ENCODE results near the gene LHFPL3.

GRCh38 chr7:104528142-104528541 is 199.7 kb downstream of the LHFPL3 start:
- no peak for TF ChIP-seq NFRKB (IDR thresholded peaks at IDR 0.05)
- TF ChIP-seq BHLHE40 (IDR thresholded peaks at IDR 0.05; ENCODE audit: borderline replicate concordance) = no peak
- TF ChIP-seq FOXA1 (IDR thresholded peaks at IDR 0.05) = no peak
- no peak for TF ChIP-seq LEF1 (IDR thresholded peaks at IDR 0.05; ENCODE audit: borderline replicate concordance)
- no peak for TF ChIP-seq FOXM1 (IDR thresholded peaks at IDR 0.05; ENCODE audit: borderline replicate concordance)
- TF ChIP-seq PKNOX1 (IDR thresholded peaks at IDR 0.05) = no peak
- TF ChIP-seq ELF4 (IDR thresholded peaks at IDR 0.05) = no peak
- TF ChIP-seq SUZ12 (IDR thresholded peaks at IDR 0.05) = no peak
- TF ChIP-seq FOXK2 (IDR thresholded peaks at IDR 0.05) = no peak
- no peak for TF ChIP-seq TARDBP (IDR thresholded peaks at IDR 0.05)
- TF ChIP-seq SP1 (IDR thresholded peaks at IDR 0.05) = no peak

All from HEK293T (cell line).